Lung (tissue), 12 donors: ENCODE data around the gene CYP39A1. TPM values are rescaled to one million over a fixed set of nuclear protein-coding genes. Genes with fewer than 3 reads are reported as not detected.

ENCODE experiments used
- ATAC-seq: fragments of 200-7000 bp; cut with Tn5 transposase; one replicate; pipeline ENCODE4 v1.9.1; 2020; ENCODE audit warnings: moderate number of reproducible peaks; ENCODE audit not compliant: insufficient read depth, low FRiP score
- DNase-seq, 3 donors: peaks; one replicate each; pipeline ENCODE4 v3.0.0-alpha.2; 2013 to 2017
- H3K27ac ChIP-seq, 2 donors: one replicate each; pipeline ENCODE4 v1.5.1; 2013; ENCODE audit warnings: mild to moderate bottlenecking in 2 of 2, moderate library complexity in 2 of 2, control low read depth in 1 of 2, inconsistent platforms in 1 of 2, low read depth in 1 of 2, low read length in 1 of 2
- H3K27me3 ChIP-seq, 3 donors: one replicate each; pipeline ENCODE4 v1.5.1; 2013; ENCODE audit warnings: low read length in 2 of 3; ENCODE audit not compliant: control insufficient read depth in 3 of 3, insufficient read depth in 3 of 3
- H3K36me3 ChIP-seq, 4 donors: one replicate each; pipeline ENCODE4 v1.5.1; 2013; ENCODE audit warnings: low read length in 4 of 4, mild to moderate bottlenecking in 1 of 4, moderate library complexity in 1 of 4; ENCODE audit not compliant: control insufficient read depth in 4 of 4, insufficient read depth in 4 of 4
- H3K4me1 ChIP-seq, 5 donors: one replicate each; pipeline ENCODE4 v1.5.1; 2013; ENCODE audit warnings: low read length in 5 of 5, mild to moderate bottlenecking in 2 of 5, moderate library complexity in 1 of 5; ENCODE audit not compliant: control insufficient read depth in 5 of 5, insufficient read depth in 5 of 5
- H3K4me3 ChIP-seq: one replicate; pipeline ENCODE4 v1.5.1; 2013; ENCODE audit warnings: mild to moderate bottlenecking, control low read depth, moderate library complexity
- H3K9ac ChIP-seq, 2 donors: one replicate each; pipeline ENCODE4 v1.5.1; 2013; ENCODE audit warnings: low read length in 2 of 2, control low read depth in 1 of 2; ENCODE audit not compliant: insufficient read depth in 1 of 2
- H3K9me3 ChIP-seq, 4 donors: one replicate each; pipeline ENCODE4 v1.5.1; 2013; ENCODE audit warnings: low read length in 3 of 4, mild to moderate bottlenecking in 1 of 4, moderate library complexity in 1 of 4; ENCODE audit not compliant: control insufficient read depth in 4 of 4, insufficient read depth in 3 of 4
- CTCF ChIP-seq: IDR thresholded peaks from 2 replicates; pipeline ENCODE4 v1.5.1; 2012; ENCODE audit warnings: mild to moderate bottlenecking; ENCODE audit errors: control extremely low read depth, extremely low read depth
- WGBS, 2 donors: extraction: QIAGEN DNeasy Blood & Tissue Kit; methylation state at CpG; one replicate each; pipeline ENCODE4 v1.1.7; 2013; 5-methylcytosine and 5-hydroxymethylcytosine counted together
- polyA plus RNA-seq, 2 donors: library from polyadenylated mRNA; stranded (reverse); fragments of 200-250 nt; gene quantifications; one replicate each; pipeline ENCODE4 v1.2.1, GENCODE V29; 2013
- total RNA-seq, 2 donors: library from RNA; depleted of rRNA in 1 of 2; stranded (reverse); fragments of >200 nt in 1 of 2; gene quantifications; one replicate each; pipeline ENCODE4 v1.2.1, GENCODE V29; 2014 to 2021
- donor health status: control.
- donor health status: control.
- donor health status: Bipolar disorder and iron deficiency.
- donor health status: healthy.
- donor health status: DM: yes; HTN: yes; CAD: no.

The CYP39A1 gene
- total and polyA plus RNA-seq, 4 donors, result 2.2 to 14.4 (median 5.0) TPM

- H3K27me3 ChIP-seq, result no peaks in the 10 kb centered on the region
- TF ChIP-seq CTCF, result no peak
- no peak overlapping the region for H3K4me3 ChIP-seq
- WGBS, 2 donors, result 91% methylated on average over 4 of the region's 4 CpGs
- ATAC-seq (no peak), DNase-seq (no peak)
- H3K9ac ChIP-seq, result no peak overlapping the region
- H3K4me1 ChIP-seq, result no peaks in the 10 kb centered on the region
- H3K36me3 ChIP-seq, result peaks cover 0 to 4% (median 0%) of the 10 kb centered on the region in 4 donors
- H3K27ac ChIP-seq, result no peak overlapping the region
- no peaks in the 10 kb centered on the region for H3K9me3 ChIP-seq
These were observed 9.5 kb downstream of the CYP39A1 start for GRCh38 chr6:46642928-46643751.

- Histone ChIP-seq H3K36me3 (peaks cover 0 to 4% (median 0%) of the 10 kb centered on the region in 4 donors), H3K4me3 (no peak overlapping the region), H3K27ac (no peak overlapping the region), H3K9me3 (no peaks in the 10 kb centered on the region), H3K9ac (no peak overlapping the region), H3K27me3 (no peaks in the 10 kb centered on the region), H3K4me1 (peaks cover 0 to 6% (median 0%) of the 10 kb centered on the region in 5 donors)
- DNase-seq (no peak), ATAC-seq (no peak)
- 81 to 89% methylated on average over 2 of the region's 2 CpGs for WGBS, 2 donors
- TF ChIP-seq CTCF, result no peak
These were observed 14.0 kb downstream of the CYP39A1 start for GRCh38 chr6:46638650-46639049.

GRCh38 chr6:46637933-46638332, 14.7 kb downstream of the CYP39A1 start:
- H3K27ac ChIP-seq, result no peak overlapping the region
- no peak for TF ChIP-seq CTCF
- peaks cover 0 to 4% (median 0%) of the 10 kb centered on the region in 4 donors for H3K36me3 ChIP-seq
- H3K9me3 ChIP-seq, result no peaks in the 10 kb centered on the region
- no peak overlapping the region for H3K4me3 ChIP-seq
- 97% methylated on average over 1 of the region's 1 CpG for WGBS, 2 donors
- ATAC-seq, result no peak
- no peak for DNase-seq
- no peak overlapping the region for H3K9ac ChIP-seq
- peaks cover 0 to 6% (median 0%) of the 10 kb centered on the region in 5 donors for H3K4me1 ChIP-seq
- no peaks in the 10 kb centered on the region for H3K27me3 ChIP-seq
